ENCODE measurements around the gene PRKAR1A. TPM values are rescaled to one million over a fixed set of nuclear protein-coding genes. Genes with fewer than 3 reads are reported as not detected.

PRKAR1A gene
- total and polyA plus RNA-seq, 12 donors: 170 to 1,378 (median 783) TPM

Other genes with a start within 250 kb of the PRKAR1A start
- gene SLC16A6, start 221.3 kb upstream of the PRKAR1A start, total RNA-seq: 1 to 10 TPM in 2 of 10 donors, under 1 TPM in 7, not detected in 1; 0.16 to 1.9 (median 0.59) TPM
- gene SLC16A6, start 221.3 kb upstream of the PRKAR1A start, polyA plus RNA-seq: under 1 TPM; 0.14 to 0.80 TPM
- 1 to 10 TPM; 2.5 to 6.2 (median 3.5) TPM for gene ARSG, start 220.9 kb upstream of the PRKAR1A start, total RNA-seq
- gene ARSG, start 220.9 kb upstream of the PRKAR1A start, polyA plus RNA-seq: 1 to 10 TPM in 1 of 2 donors, under 1 TPM in 1; 0.95 to 3.5 TPM
- gene WIPI1, start 54.9 kb upstream of the PRKAR1A start, total RNA-seq: 100 to 1,000 TPM in 7 of 10 donors, 10 to 100 TPM in 3; 58.6 to 201 (median 122) TPM
- 10 to 100 TPM; 46.6 to 90.4 TPM for gene WIPI1, start 54.9 kb upstream of the PRKAR1A start, polyA plus RNA-seq
- 10 to 100 TPM in 1 of 10 donors, 1 to 10 TPM in 9; 3.1 to 18.1 (median 7.7) TPM for gene FAM20A, start 88.9 kb downstream of the PRKAR1A start, total RNA-seq
- gene FAM20A, start 88.9 kb downstream of the PRKAR1A start, polyA plus RNA-seq: 10 to 100 TPM in 1 of 2 donors, 1 to 10 TPM in 1; 3.1 to 12.4 TPM